ENCODE measurements around the gene JARID2.

The JARID2 gene

GRCh38 chr6:15356937-15357336, 111.1 kb downstream of the JARID2 start:
- H3K36me3 ChIP-seq (ENCODE audit: control insufficient read depth in 2 of 2, insufficient read depth in 1 of 2, low read length in 2 of 2): no peaks in the 10 kb centered on the region

More at GRCh38 chr6:15356937-15357336, 111.1 kb downstream of the JARID2 start:
- ChIA-PET POLR2A (no interaction called here), CTCF (interaction anchor here (0.7 to 1.1 kb wide), 2 partner anchors 34 to 134 kb away, joined by 3 read pairs; no protein-coding TSS in a partner anchor)
- TF ChIP-seq ZNF830 (tag by site-specific recombination; IDR thresholded peaks at IDR 0.05; ENCODE audit: low read depth): no peak
- no peak for TF ChIP-seq ZNF654 (tag by site-specific recombination; IDR thresholded peaks at IDR 0.05; ENCODE audit: low read depth)
- TF ChIP-seq, protein P1, sequence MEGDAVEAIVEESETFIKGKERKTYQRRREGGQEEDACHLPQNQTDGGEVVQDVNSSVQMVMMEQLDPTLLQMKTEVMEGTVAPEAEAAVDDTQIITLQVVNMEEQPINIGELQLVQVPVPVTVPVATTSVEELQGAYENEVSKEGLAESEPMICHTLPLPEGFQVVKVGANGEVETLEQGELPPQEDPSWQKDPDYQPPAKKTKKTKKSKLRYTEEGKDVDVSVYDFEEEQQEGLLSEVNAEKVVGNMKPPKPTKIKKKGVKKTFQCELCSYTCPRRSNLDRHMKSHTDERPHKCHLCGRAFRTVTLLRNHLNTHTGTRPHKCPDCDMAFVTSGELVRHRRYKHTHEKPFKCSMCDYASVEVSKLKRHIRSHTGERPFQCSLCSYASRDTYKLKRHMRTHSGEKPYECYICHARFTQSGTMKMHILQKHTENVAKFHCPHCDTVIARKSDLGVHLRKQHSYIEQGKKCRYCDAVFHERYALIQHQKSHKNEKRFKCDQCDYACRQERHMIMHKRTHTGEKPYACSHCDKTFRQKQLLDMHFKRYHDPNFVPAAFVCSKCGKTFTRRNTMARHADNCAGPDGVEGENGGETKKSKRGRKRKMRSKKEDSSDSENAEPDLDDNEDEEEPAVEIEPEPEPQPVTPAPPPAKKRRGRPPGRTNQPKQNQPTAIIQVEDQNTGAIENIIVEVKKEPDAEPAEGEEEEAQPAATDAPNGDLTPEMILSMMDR (tag by site-specific recombination; IDR thresholded peaks at IDR 0.05): no peak
- TF ChIP-seq, protein P2, sequence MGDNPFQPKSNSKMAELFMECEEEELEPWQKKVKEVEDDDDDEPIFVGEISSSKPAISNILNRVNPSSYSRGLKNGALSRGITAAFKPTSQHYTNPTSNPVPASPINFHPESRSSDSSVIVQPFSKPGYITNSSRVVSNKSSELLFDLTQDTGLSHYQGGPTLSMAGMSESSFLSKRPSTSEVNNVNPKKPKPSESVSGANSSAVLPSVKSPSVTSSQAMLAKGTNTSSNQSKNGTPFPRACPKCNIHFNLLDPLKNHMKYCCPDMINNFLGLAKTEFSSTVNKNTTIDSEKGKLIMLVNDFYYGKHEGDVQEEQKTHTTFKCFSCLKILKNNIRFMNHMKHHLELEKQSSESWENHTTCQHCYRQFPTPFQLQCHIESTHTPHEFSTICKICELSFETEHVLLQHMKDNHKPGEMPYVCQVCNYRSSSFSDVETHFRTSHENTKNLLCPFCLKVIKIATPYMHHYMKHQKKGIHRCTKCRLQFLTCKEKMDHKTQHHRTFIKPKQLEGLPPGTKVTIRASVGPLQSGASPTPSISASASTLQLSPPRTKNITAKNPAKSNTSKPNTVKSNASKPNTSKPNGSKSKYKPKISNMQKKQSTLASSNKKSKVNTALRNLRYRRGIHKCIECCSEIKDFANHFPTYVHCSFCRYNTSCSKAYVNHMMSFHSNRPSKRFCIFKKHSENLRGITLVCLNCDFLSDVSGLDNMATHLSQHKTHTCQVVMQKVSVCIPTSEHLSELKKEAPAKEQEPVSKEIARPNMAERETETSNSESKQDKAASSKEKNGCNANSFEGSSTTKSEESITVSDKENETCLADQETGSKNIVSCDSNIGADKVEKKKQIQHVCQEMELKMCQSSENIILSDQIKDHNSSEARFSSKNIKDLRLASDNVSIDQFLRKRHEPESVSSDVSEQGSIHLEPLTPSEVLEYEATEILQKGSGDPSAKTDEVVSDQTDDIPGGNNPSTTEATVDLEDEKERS (tag by site-specific recombination; IDR thresholded peaks at IDR 0.05): no peak
- TF ChIP-seq PBX3 (CRISPR knock-in tag; IDR thresholded peaks at IDR 0.05): no peak
- no peak for TF ChIP-seq ZNF140 (tag by site-specific recombination; IDR thresholded peaks at IDR 0.05)
- no peak for TF ChIP-seq ZNF248 (tag by site-specific recombination; IDR thresholded peaks at IDR 0.05)
- no peak for TF ChIP-seq ZNF146 (tag by site-specific recombination; IDR thresholded peaks at IDR 0.05)
- no peak for TF ChIP-seq SP7 (tag by site-specific recombination; IDR thresholded peaks at IDR 0.05)
- no peak for TF ChIP-seq ZBTB20 (tag by site-specific recombination; IDR thresholded peaks at IDR 0.05)
- TF ChIP-seq, protein P3, sequence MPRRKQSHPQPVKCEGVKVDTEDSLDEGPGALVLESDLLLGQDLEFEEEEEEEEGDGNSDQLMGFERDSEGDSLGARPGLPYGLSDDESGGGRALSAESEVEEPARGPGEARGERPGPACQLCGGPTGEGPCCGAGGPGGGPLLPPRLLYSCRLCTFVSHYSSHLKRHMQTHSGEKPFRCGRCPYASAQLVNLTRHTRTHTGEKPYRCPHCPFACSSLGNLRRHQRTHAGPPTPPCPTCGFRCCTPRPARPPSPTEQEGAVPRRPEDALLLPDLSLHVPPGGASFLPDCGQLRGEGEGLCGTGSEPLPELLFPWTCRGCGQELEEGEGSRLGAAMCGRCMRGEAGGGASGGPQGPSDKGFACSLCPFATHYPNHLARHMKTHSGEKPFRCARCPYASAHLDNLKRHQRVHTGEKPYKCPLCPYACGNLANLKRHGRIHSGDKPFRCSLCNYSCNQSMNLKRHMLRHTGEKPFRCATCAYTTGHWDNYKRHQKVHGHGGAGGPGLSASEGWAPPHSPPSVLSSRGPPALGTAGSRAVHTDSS (tag by site-specific recombination; IDR thresholded peaks at IDR 0.05): no peak
- no peak for TF ChIP-seq HIC1 (tag by site-specific recombination; IDR thresholded peaks at IDR 0.05)
- no peak for TF ChIP-seq AEBP2 (tag by site-specific recombination; IDR thresholded peaks at IDR 0.05; ENCODE audit: borderline replicate concordance)
- no peak for TF ChIP-seq ZNF202 (tag by site-specific recombination; IDR thresholded peaks at IDR 0.05; ENCODE audit: borderline replicate concordance)
- TF ChIP-seq ZNF138 (tag by site-specific recombination; IDR thresholded peaks at IDR 0.05; ENCODE audit: borderline replicate concordance): no peak
- no peak for TF ChIP-seq ZNF792 (tag by site-specific recombination; IDR thresholded peaks at IDR 0.05)
- no peak for TF ChIP-seq RBAK (tag by site-specific recombination; IDR thresholded peaks at IDR 0.05)
- no peak for TF ChIP-seq ZBTB48 (tag by site-specific recombination; IDR thresholded peaks at IDR 0.05)
- no peak overlapping the region for H3K4me3 ChIP-seq (ENCODE audit: low read depth, low read length)
- H3K9me3 ChIP-seq (ENCODE audit: control insufficient read depth, insufficient read depth, low read depth, low read length): no peaks in the 10 kb centered on the region
- no peak overlapping the region for H3K27ac ChIP-seq (ENCODE audit: extremely low read depth, low read depth, low read length)
- H3K4me1 ChIP-seq (ENCODE audit: control insufficient read depth, insufficient read depth, low read length): peaks cover 56% of the 10 kb centered on the region
